ENCODE results near the gene POU1F1. TPM values are rescaled to one million over a fixed set of nuclear protein-coding genes. Genes with fewer than 3 reads are reported as not detected.

Gene POU1F1
- total RNA-seq, 2 donors from 2014 or later = not detected

Small RNAs within 50 kb of the gene (microRNA-seq; reads per million reads assigned to microRNA genes)
- gene MIR4795 (ENCODE audit: borderline microRNAs expressed in 2 of 2) = 0 reads per million in 2 donors

Other genes starting within 250 kb of the POU1F1 start
- gene CHMP2B, start 49.3 kb downstream of the POU1F1 start, total RNA-seq = 10 to 100 TPM; 45.0 to 60.8 TPM

Data from posterior vena cava (tissue), 2 donors.